Mucosa of descending colon (tissue), 3 donors: ENCODE measurements around the gene SMIM1. TPM values are rescaled to one million over a fixed set of nuclear protein-coding genes. Genes with fewer than 3 reads are reported as not detected.

Source experiments
- ATAC-seq: fragments of 200-7000 bp; cut with Tn5 transposase; one replicate; pipeline ENCODE4 v1.9.1; 2020; ENCODE audit warnings: mild to moderate bottlenecking, moderate library complexity
- DNase-seq, 3 donors: peaks; one replicate each; pipeline ENCODE4 v3.0.0-alpha.2; 2020
- H3K36me3 ChIP-seq: fragments of 200-600 bp; one replicate; pipeline ENCODE4 v1.8.0; 2021; ENCODE audit warnings: low read depth, mild to moderate bottlenecking
- H3K4me1 ChIP-seq: fragments of 200-600 bp; one replicate; pipeline ENCODE4 v1.8.0; 2021; ENCODE audit warnings: low read depth, mild to moderate bottlenecking
- H3K4me3 ChIP-seq: fragments of 200-600 bp; one replicate; pipeline ENCODE4 v1.8.0; 2021; ENCODE audit warnings: mild to moderate bottlenecking
- H3K9me3 ChIP-seq: fragments of 200-600 bp; one replicate; pipeline ENCODE4 v1.8.0; 2021; ENCODE audit warnings: mild to moderate bottlenecking
- intact Hi-C, 2 donors: fragments of 100-400 bp; cut with DNase I in 1 of 2; cut with micrococcal nuclease in 1 of 2; formaldehyde crosslinking; loops; one replicate each; pipeline versions ENCODE4 v1.11.0 to v1.11.1; 2022; cut with DNase I, micrococcal nuclease
- total RNA-seq, 3 donors: library from RNA; stranded (reverse); fragmentation: NEBNext Ultra II Directional in 2 of 3; extraction: Animal tissue kit (Norgen Biotek cat#: 25700) in 2 of 3; gene quantifications; one replicate each; pipeline versions ENCODE4 v1.2.1 to v1.2.4, GENCODE V29; 2021 to 2023
- TF ChIP-seq, protein P1 (sequence below): fragments of 200-600 bp; IDR thresholded peaks from one replicate; pipeline ENCODE4 v1.8.0; 2022; ENCODE audit warnings: antibody characterized with exemption, mild to moderate bottlenecking
- donor health status: DM: no; HTN: no; CAD: no; lungs with moderate emphysema.
- donor health status: DM: no; HTN: no; CAD: no.
- donor health status: DM: no; HTN: yes; CAD: no.

SMIM1 gene
- total RNA-seq, 3 donors from 2014 or later: 1.6 to 16.1 (median 2.6) TPM

DNA sequence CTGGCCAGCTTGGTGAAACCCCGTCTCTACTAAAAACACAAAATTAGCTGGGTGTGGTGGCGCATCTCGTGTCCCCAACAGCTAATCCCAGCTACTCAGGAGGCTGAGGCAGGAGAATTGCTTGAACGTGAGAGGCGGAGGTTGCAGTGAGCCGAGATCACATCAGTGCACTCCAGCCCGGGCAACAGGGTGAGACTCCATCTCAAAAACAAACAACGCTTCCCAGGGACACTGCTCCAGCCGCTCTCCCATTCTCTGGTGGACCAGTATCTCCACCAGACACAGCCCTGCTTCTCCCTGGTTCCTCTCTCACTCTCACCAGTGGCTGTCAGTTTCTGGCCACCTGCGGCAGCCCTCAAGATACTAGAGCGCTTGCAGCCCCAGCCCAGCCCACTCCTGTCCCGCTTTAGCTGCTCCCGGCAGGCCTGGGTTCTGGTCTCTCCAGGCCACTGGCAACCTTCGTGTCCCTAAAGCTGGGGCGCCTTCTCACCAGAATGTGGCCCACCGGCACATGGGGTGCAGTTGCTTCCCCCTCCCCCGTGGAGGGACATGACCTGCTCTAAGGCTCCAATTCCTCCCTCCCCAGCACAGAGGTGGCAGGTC is 44.7 kb downstream of the SMIM1 start:
- H3K9me3 ChIP-seq: no peaks in the 10 kb centered on the region
- no peaks in the 10 kb centered on the region for H3K4me1 ChIP-seq
- no peak for DNase-seq
- H3K4me3 ChIP-seq: no peak overlapping the region
- H3K36me3 ChIP-seq: no peaks in the 10 kb centered on the region
- no peak for ATAC-seq
- TF ChIP-seq, protein P1, sequence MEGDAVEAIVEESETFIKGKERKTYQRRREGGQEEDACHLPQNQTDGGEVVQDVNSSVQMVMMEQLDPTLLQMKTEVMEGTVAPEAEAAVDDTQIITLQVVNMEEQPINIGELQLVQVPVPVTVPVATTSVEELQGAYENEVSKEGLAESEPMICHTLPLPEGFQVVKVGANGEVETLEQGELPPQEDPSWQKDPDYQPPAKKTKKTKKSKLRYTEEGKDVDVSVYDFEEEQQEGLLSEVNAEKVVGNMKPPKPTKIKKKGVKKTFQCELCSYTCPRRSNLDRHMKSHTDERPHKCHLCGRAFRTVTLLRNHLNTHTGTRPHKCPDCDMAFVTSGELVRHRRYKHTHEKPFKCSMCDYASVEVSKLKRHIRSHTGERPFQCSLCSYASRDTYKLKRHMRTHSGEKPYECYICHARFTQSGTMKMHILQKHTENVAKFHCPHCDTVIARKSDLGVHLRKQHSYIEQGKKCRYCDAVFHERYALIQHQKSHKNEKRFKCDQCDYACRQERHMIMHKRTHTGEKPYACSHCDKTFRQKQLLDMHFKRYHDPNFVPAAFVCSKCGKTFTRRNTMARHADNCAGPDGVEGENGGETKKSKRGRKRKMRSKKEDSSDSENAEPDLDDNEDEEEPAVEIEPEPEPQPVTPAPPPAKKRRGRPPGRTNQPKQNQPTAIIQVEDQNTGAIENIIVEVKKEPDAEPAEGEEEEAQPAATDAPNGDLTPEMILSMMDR: no peak
- intact Hi-C loops: no loop called here

DNA sequence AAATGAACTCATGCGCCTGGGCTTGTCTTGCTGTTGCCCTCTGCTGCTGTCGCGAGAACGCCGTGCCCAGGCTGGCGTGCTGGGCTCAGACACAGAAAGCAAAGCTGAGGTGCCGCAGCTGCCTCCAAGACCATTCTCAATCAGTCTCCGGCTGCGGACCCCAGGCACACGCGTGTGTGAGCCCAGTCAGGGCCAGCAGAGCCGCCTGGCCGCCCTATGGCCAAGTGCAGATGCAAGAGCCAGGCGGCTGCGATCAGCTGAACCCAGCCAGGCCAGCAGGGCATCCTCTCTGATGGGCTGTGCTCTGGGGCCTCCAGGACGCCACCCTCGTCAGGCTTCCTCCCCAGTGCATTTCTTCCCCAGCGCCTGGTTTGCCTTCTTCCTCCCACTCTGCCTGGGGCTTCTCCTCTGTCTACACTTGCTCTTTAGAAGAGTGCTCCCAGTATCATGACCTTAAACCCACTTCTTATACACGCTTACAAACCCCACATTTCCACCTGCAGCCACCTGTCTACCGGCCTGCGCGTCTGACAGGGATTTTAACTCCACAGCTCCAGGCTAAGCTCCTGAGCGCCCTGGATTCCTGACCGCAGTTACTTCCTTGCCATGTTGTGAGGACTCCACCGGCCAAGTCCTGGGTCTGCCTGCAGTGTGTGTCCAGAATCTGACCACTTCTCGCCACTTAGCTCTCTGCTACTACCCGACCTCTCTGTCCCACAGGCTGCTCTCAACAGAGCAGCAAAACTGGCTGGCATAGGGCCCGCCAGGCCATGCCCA is 45.5 kb downstream of the SMIM1 start:
- intact Hi-C loops: no loop called here
- H3K4me1 ChIP-seq: no peaks in the 10 kb centered on the region
- ATAC-seq: peak; percentile 8
- no peak overlapping the region for H3K4me3 ChIP-seq
- H3K9me3 ChIP-seq: no peaks in the 10 kb centered on the region
- H3K36me3 ChIP-seq: no peaks in the 10 kb centered on the region
- TF ChIP-seq, protein P1: no peak
- DNase-seq: no peak

GRCh38 chr1:3819771-3820200 is 47.2 kb downstream of the SMIM1 start:
- Histone ChIP-seq H3K36me3 (no peaks in the 10 kb centered on the region), H3K9me3 (no peaks in the 10 kb centered on the region), H3K4me1 (no peaks in the 10 kb centered on the region), H3K4me3 (no peak overlapping the region)
- ATAC-seq (no peak), DNase-seq (no peak)
- intact Hi-C loops: no loop called here
- TF ChIP-seq, protein P1: no peak

GRCh38 chr1:3820316-3820715 is 47.8 kb downstream of the SMIM1 start:
- TF ChIP-seq, protein P1: no peak

DNA sequence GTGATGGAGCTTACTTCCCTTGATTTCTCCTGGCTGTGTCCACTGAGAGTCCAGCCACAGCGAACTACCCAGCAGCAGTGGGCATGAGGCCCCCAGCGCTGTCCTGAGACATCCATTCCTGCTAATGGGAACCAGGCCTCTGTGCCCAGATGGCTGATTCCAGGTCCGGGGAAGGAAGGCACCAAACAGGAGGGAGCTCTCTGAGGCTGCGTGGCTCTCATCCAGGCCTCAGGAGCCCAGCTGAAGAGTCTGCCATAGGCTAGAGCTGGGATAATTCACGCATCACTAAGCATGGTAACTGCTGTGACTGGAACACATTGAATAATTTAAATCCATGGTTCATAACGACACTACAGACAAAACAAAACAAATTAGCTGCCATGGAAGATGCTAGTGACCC is 48.5 kb downstream of the SMIM1 start:
- intact Hi-C loops: no loop called here
- Histone ChIP-seq H3K36me3 (no peaks in the 10 kb centered on the region), H3K4me3 (no peak overlapping the region), H3K9me3 (no peaks in the 10 kb centered on the region), H3K4me1 (no peaks in the 10 kb centered on the region)
- TF ChIP-seq, protein P1: no peak
- no peak for DNase-seq
- ATAC-seq: no peak

More at GRCh38 chr1:3820316-3820715, 47.8 kb downstream of the SMIM1 start:
- DNase-seq (no peak), ATAC-seq (no peak)
- Histone ChIP-seq H3K4me1 (no peaks in the 10 kb centered on the region), H3K9me3 (no peaks in the 10 kb centered on the region), H3K36me3 (no peaks in the 10 kb centered on the region), H3K4me3 (no peak overlapping the region)
- intact Hi-C loops: no loop called here
